ENCODE data around the gene CLDN4. TPM values are rescaled to one million over a fixed set of nuclear protein-coding genes. Genes with fewer than 3 reads are reported as not detected.

The CLDN4 gene
- total RNA-seq, 4 donors from 2014 or later = 0.68 to 3.5 (median 1.3) TPM; not detected in 1

DNA sequence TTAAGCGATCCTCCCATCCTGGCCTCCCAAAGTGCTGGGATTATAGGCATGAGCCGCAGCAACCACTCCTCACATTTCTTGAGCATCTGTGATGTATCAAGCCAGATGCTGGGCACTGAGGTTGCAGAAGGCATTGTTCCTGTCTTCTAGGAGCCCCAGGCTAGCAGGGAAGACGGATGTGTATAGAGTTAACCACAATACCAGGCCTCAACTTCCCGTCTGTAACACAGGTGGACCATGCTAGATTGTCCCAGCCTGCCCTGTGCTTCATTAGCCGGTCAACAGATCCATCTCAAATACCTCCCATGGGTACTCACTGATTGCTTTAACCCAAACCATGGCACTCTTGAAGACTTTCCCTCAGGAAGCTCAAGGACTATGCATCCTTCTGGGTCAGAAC, 1.8 kb upstream of the CLDN4 start:
- TF ChIP-seq, protein P1, sequence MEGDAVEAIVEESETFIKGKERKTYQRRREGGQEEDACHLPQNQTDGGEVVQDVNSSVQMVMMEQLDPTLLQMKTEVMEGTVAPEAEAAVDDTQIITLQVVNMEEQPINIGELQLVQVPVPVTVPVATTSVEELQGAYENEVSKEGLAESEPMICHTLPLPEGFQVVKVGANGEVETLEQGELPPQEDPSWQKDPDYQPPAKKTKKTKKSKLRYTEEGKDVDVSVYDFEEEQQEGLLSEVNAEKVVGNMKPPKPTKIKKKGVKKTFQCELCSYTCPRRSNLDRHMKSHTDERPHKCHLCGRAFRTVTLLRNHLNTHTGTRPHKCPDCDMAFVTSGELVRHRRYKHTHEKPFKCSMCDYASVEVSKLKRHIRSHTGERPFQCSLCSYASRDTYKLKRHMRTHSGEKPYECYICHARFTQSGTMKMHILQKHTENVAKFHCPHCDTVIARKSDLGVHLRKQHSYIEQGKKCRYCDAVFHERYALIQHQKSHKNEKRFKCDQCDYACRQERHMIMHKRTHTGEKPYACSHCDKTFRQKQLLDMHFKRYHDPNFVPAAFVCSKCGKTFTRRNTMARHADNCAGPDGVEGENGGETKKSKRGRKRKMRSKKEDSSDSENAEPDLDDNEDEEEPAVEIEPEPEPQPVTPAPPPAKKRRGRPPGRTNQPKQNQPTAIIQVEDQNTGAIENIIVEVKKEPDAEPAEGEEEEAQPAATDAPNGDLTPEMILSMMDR (IDR thresholded peaks at IDR 0.05; ENCODE audit: low read depth) = no peak

GRCh38 chr7:73829505-73829904, 1.3 kb upstream of the CLDN4 start:
- TF ChIP-seq, protein P1 (IDR thresholded peaks at IDR 0.05; ENCODE audit: low read depth) = no peak

GRCh38 chr7:73829921-73830680, 695 bp upstream of the CLDN4 start:
- TF ChIP-seq, protein P1 (IDR thresholded peaks at IDR 0.05; ENCODE audit: low read depth) = no peak

DNA sequence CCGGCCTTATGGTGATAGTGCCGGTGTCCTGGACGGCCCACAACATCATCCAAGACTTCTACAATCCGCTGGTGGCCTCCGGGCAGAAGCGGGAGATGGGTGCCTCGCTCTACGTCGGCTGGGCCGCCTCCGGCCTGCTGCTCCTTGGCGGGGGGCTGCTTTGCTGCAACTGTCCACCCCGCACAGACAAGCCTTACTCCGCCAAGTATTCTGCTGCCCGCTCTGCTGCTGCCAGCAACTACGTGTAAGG, 713 bp downstream of the CLDN4 start:
- TF ChIP-seq, protein P1 (IDR thresholded peaks at IDR 0.05; ENCODE audit: low read depth) = no peak

DNA sequence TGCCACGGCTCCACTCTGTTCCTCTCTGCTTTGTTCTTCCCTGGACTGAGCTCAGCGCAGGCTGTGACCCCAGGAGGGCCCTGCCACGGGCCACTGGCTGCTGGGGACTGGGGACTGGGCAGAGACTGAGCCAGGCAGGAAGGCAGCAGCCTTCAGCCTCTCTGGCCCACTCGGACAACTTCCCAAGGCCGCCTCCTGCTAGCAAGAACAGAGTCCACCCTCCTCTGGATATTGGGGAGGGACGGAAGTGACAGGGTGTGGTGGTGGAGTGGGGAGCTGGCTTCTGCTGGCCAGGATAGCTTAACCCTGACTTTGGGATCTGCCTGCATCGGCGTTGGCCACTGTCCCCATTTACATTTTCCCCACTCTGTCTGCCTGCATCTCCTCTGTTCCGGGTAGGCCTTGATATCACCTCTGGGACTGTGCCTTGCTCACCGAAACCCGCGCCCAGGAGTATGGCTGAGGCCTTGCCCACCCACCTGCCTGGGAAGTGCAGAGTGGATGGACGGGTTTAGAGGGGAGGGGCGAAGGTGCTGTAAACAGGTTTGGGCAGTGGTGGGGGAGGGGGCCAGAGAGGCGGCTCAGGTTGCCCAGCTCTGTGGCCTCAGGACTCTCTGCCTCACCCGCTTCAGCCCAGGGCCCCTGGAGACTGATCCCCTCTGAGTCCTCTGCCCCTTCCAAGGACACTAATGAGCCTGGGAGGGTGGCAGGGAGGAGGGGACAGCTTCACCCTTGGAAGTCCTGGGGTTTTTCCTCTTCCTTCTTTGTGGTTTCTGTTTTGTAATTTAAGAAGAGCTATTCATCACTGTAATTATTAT, 1.2 kb downstream of the CLDN4 start:
- TF ChIP-seq, protein P1 (IDR thresholded peaks at IDR 0.05; ENCODE audit: low read depth) = no peak

GRCh38 chr7:73832806-73833205, 2.0 kb downstream of the CLDN4 start:
- TF ChIP-seq, protein P1 (IDR thresholded peaks at IDR 0.05; ENCODE audit: low read depth) = no peak

- TF ChIP-seq, protein P1 (IDR thresholded peaks at IDR 0.05; ENCODE audit: low read depth) = no peak
These were observed 2.6 kb downstream of the CLDN4 start for GRCh38 chr7:73833251-73833919.
